Endothelial cell of umbilical vein (primary cell): ENCODE measurements around the gene ELL2. TPM values are rescaled to one million over a fixed set of nuclear protein-coding genes. Genes with fewer than 3 reads are reported as not detected.

Experiments
- BruUV-seq: library from RNA; stranded (reverse); fragments of 400-500 nt; replicated peaks from 2 replicates; lab custom pipeline; 2021; lab: Mats Ljungman, UMichigan
- CTCF ChIA-PET: fragments of 300-600, 350-600 bp; sonication (Branson Sonifier 250); formaldehyde crosslinking; loops from one replicate; lab custom pipeline; 2021; ENCODE audit warnings: antibody characterized with exemption, inconsistent platforms; lab: Charles Lee
- POLR2A ChIA-PET: fragments of 300-600, 350-600 bp; sonication (Branson Sonifier 250); formaldehyde crosslinking; loops from one replicate; lab custom pipeline; 2021; ENCODE audit warnings: antibody characterized with exemption, inconsistent platforms; lab: Charles Lee
- DNase-seq: peaks from one replicate; pipeline ENCODE4 v3.0.0-alpha.2; 2011; ENCODE audit warnings: low read depth, low spot score
- FAIRE-seq: peaks from 2 replicates; lab custom pipeline; 2011; peaks lifted over from hg19 to GRCh38; lab: Jason Lieb, UNC
- H2AFZ ChIP-seq: 2 replicates; pipeline ENCODE4 v1.6.0; 2012; ENCODE audit warnings: low read depth, low read length, control low read depth, inconsistent platforms
- H3K27ac ChIP-seq: 2 replicates; pipeline ENCODE4 v1.5.1; 2011; ENCODE audit warnings: low read depth, mild to moderate bottlenecking, control low read depth, low read length, moderate library complexity; ENCODE audit not compliant: insufficient read depth
- H3K27me3 ChIP-seq, 2 experiments: 2 replicates each; pipeline versions ENCODE4 v1.6.0 to v1.6.1; 2011; ENCODE audit warnings: low read length in 2 of 2, mixed read lengths in 1 of 2; ENCODE audit not compliant: control insufficient read depth in 2 of 2, insufficient read depth in 2 of 2
- H3K36me3 ChIP-seq, 2 experiments: 2 replicates in 1 of 2; 3 replicates in 1 of 2; pipeline ENCODE4 v1.5.1; 2011; ENCODE audit warnings: low read length in 2 of 2, mild to moderate bottlenecking in 1 of 2, moderate library complexity in 1 of 2; ENCODE audit not compliant: control insufficient read depth in 2 of 2, insufficient read depth in 2 of 2; ENCODE audit errors: extremely low read depth in 1 of 2
- H3K4me1 ChIP-seq: 3 replicates; pipeline ENCODE4 v1.5.1; 2011; ENCODE audit warnings: mild to moderate bottlenecking, low read length; ENCODE audit not compliant: control insufficient read depth, insufficient read depth; ENCODE audit errors: extremely low read depth
- H3K4me2 ChIP-seq: 2 replicates; pipeline ENCODE4 v1.6.1; 2011; ENCODE audit warnings: low read length, control low read depth, mixed read lengths; ENCODE audit not compliant: insufficient read depth
- H3K4me3 ChIP-seq, 3 experiments: fragments of 200-600 bp in 1 of 3; sonication (generic), shearing (Covaris generic) in 1 of 3; replicated peaks in 1 of 3; 2 replicates each; pipeline ENCODE4 v1.5.1; 2011 to 2016; ENCODE audit warnings: control low read depth in 3 of 3, low read length in 3 of 3, mild to moderate bottlenecking in 2 of 3, inconsistent platforms in 1 of 3, low read depth in 1 of 3, moderate library complexity in 1 of 3; ENCODE audit not compliant: insufficient read depth in 1 of 3
- H3K79me2 ChIP-seq: 2 replicates; pipeline ENCODE4 v1.6.0; 2012; ENCODE audit warnings: low read length, inconsistent platforms; ENCODE audit not compliant: control insufficient read depth, insufficient read depth
- H3K9ac ChIP-seq: replicated peaks from 2 replicates; pipeline ENCODE3; 2011; ENCODE audit warnings: low read length, control low read depth; ENCODE audit not compliant: insufficient read depth; ENCODE audit errors: extremely low read depth
- H3K9me1 ChIP-seq: replicated peaks from 3 replicates; pipeline ENCODE4 v1.6.0; 2011; ENCODE audit warnings: mild to moderate bottlenecking, low read length; ENCODE audit not compliant: control insufficient read depth, insufficient read depth; ENCODE audit errors: extremely low read depth
- H3K9me3 ChIP-seq: replicated peaks from 2 replicates; pipeline ENCODE4 v1.5.1; 2012; ENCODE audit warnings: low read length, inconsistent platforms; ENCODE audit not compliant: control insufficient read depth, insufficient read depth
- H4K20me1 ChIP-seq: replicated peaks from 2 replicates; pipeline ENCODE3; 2011; ENCODE audit warnings: mild to moderate bottlenecking, low read length; ENCODE audit not compliant: control insufficient read depth, insufficient read depth; ENCODE audit errors: extremely low read depth
- EZH2 ChIP-seq: IDR thresholded peaks from 2 replicates; pipeline ENCODE4 v1.6.1; 2012; ENCODE audit warnings: borderline replicate concordance, low read depth, mild to moderate bottlenecking, moderate library complexity, low read length, inconsistent platforms; ENCODE audit not compliant: severe bottlenecking
- FOS ChIP-seq: IDR thresholded peaks from 2 replicates; pipeline ENCODE4 v1.6.1; 2011; ENCODE audit warnings: mild to moderate bottlenecking, low read length, moderate library complexity, borderline replicate concordance; ENCODE audit not compliant: insufficient read depth
- GATA2 ChIP-seq: IDR thresholded peaks from 2 replicates; pipeline ENCODE4 v1.7.0; 2011; ENCODE audit warnings: low read depth, mild to moderate bottlenecking, moderate library complexity, mixed read lengths, low read length; ENCODE audit not compliant: insufficient read length, insufficient read depth
- JUN ChIP-seq: IDR thresholded peaks from 2 replicates; pipeline ENCODE4 v1.6.1; 2011; ENCODE audit warnings: borderline replicate concordance, low read depth; ENCODE audit not compliant: insufficient read length, insufficient read depth
- MYC ChIP-seq: IDR thresholded peaks from one replicate; pipeline ENCODE4 v1.6.1; 2011; ENCODE audit warnings: mild to moderate bottlenecking, low read depth, low read length
- POLR2A ChIP-seq: IDR thresholded peaks from 2 replicates; pipeline ENCODE4 v1.6.1; 2012; ENCODE audit warnings: low read depth, mild to moderate bottlenecking, control low read depth, low read length
- POLR2AphosphoS5 ChIP-seq: IDR thresholded peaks from 2 replicates; pipeline ENCODE4 v1.6.1; 2012; ENCODE audit warnings: low read depth, mild to moderate bottlenecking, control low read depth, low read length, moderate library complexity; ENCODE audit not compliant: insufficient read depth
- dilution Hi-C: fragments of 300-500 bp; cut with MboI; formaldehyde crosslinking; loops from one replicate; pipeline ENCODE4 v1.15.0; 2019; ENCODE audit warnings: low sequenced_read_pairs; ENCODE audit not compliant: extremely low pct_ligation_motif_present
- intact Hi-C: fragments of 100-400 bp; cut with micrococcal nuclease; formaldehyde crosslinking; loops from one replicate; pipeline ENCODE4 v1.10.0; 2022
- polyA plus RNA-seq, 4 experiments: library from polyadenylated mRNA; depleted of rRNA in 3 of 4; stranded (reverse) in 3 of 4; unstranded in 1 of 4; fragments of >200 nt; gene quantifications; 2 replicates each; pipeline versions ENCODE4 v1.2.1 to v1.2.3, GENCODE V29; 2011 to 2012; ENCODE audit warnings: missing spikeins in 1 of 4
- total RNA-seq: library from RNA; stranded (reverse); gene quantifications from 2 replicates; pipeline ENCODE4 v1.2.3, GENCODE V29; 2021
- TF ChIP-seq, protein P1 (sequence below), 2 donors: IDR thresholded peaks; 1 replicate in 1 of 2; 2 replicates in 1 of 2; pipeline ENCODE4 v1.5.1; 2011; ENCODE audit warnings: low read length in 2 of 2, mild to moderate bottlenecking in 2 of 2, moderate library complexity in 2 of 2, control low read depth in 1 of 2, inconsistent platforms in 1 of 2, low read depth in 1 of 2; ENCODE audit not compliant: insufficient read depth in 1 of 2; ENCODE audit errors: extremely low read depth in 1 of 2
- TF ChIP-seq, protein P2 (sequence below): IDR thresholded peaks from 2 replicates; pipeline ENCODE4 v1.6.1; 2011; ENCODE audit not compliant: insufficient read depth, insufficient read length

The ELL2 gene
- total and polyA plus RNA-seq, 2 donors (not counting 3 experiments of a cell fraction or from before 2014, with no cell fraction given) = 6.8 to 26.0 TPM

DNA sequence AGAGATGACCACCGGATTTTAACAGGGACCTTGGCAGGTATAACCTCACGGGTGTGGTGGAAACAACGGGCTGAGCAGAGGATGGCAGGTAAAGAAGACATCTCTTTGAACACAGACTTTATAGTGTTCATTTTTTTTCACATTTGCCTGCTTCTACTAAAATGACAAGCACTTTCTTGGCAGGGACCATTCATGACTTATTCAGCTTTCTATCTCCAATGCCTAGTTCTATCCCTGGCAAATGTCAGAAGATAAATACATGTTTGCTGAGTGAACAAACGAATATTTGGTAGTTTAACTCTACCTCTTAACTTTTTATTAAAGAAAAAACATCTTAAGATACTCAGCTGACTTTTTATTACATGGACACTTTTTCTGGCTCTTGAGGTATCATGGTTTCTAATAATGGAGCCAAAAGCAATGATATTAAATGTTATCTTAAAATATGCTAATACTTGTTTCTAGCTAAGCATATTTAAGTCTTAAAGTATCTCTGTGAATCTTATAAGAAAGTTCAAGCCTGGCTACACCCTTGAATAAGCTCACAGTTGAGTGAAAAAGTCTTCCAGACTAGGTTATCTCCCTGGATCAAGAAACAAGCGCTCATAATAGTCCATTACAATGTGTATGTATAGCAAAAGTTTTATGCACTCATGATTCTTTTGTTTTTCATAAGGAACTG, 8.5 kb downstream of the ELL2 start:
- Histone ChIP-seq H3K4me2 (no peak overlapping the region), H2AFZ (no peak overlapping the region), H3K27ac (no peak overlapping the region), H3K4me3 (no peak overlapping the region), H3K9ac (no peak overlapping the region), H3K27me3 (no peaks in the 10 kb centered on the region), H3K9me3 (no peaks in the 10 kb centered on the region), H3K9me1 (no peaks in the 10 kb centered on the region), H3K79me2 (peaks cover 68% of the 10 kb centered on the region), H3K4me1 (peaks cover 5% of the 10 kb centered on the region), H4K20me1 (no peaks in the 10 kb centered on the region), H3K36me3 (no peaks in the 10 kb centered on the region)
- no peak for DNase-seq
- BruUV-seq = no TSS peak
- no peak for FAIRE-seq
- TF ChIP-seq, protein P1, sequence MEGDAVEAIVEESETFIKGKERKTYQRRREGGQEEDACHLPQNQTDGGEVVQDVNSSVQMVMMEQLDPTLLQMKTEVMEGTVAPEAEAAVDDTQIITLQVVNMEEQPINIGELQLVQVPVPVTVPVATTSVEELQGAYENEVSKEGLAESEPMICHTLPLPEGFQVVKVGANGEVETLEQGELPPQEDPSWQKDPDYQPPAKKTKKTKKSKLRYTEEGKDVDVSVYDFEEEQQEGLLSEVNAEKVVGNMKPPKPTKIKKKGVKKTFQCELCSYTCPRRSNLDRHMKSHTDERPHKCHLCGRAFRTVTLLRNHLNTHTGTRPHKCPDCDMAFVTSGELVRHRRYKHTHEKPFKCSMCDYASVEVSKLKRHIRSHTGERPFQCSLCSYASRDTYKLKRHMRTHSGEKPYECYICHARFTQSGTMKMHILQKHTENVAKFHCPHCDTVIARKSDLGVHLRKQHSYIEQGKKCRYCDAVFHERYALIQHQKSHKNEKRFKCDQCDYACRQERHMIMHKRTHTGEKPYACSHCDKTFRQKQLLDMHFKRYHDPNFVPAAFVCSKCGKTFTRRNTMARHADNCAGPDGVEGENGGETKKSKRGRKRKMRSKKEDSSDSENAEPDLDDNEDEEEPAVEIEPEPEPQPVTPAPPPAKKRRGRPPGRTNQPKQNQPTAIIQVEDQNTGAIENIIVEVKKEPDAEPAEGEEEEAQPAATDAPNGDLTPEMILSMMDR (IDR thresholded peaks at IDR 0.05; ENCODE audit: extremely low read depth in 1 of 2, insufficient read depth in 1 of 2, low read depth in 1 of 2, low read length in 2 of 2) = no peak
- no peak for TF ChIP-seq FOS
- no peak for TF ChIP-seq EZH2
- TF ChIP-seq POLR2AphosphoS5 = no peak
- TF ChIP-seq GATA2 = no peak
- TF ChIP-seq, protein P2, sequence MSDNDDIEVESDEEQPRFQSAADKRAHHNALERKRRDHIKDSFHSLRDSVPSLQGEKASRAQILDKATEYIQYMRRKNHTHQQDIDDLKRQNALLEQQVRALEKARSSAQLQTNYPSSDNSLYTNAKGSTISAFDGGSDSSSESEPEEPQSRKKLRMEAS = no peak
- TF ChIP-seq JUN = no peak
- no peak for TF ChIP-seq POLR2A
- TF ChIP-seq MYC = no peak
- intact Hi-C loops (no loop called here), dilution Hi-C loops (loop anchor here (25.0 kb wide), 1 partner anchor 384 kb away; no protein-coding TSS in a partner anchor)
- ChIA-PET POLR2A (no interaction called here), CTCF (interaction anchor here (0.7 kb wide), 1 partner anchor 383 kb away, joined by 3 read pairs; no protein-coding TSS in a partner anchor)
